IPS-NIHi11 (cell line): Measurements from ENCODE around the gene CNOT1.
"Not testable (repeated sequence)": the region's sequence is repeated elsewhere in the genome, so short reads cannot be mapped to it uniquely, and the experiment has no call there.

Source experiments
- DNase-seq: peaks from one replicate; pipeline ENCODE4 v3.0.0; 2012; ENCODE audit warnings: mixed read lengths, low spot score

CNOT1 gene

GRCh38 chr16:58582133-58582532 lies 47.5 kb downstream of the CNOT1 start:
- DNase-seq: no peak

- no peak for DNase-seq
Observed at GRCh38 chr16:58579587-58579986, 50.0 kb downstream of the CNOT1 start.

- no peak for DNase-seq
Observed at GRCh38 chr16:58578642-58579041, 51.0 kb downstream of the CNOT1 start.

DNA sequence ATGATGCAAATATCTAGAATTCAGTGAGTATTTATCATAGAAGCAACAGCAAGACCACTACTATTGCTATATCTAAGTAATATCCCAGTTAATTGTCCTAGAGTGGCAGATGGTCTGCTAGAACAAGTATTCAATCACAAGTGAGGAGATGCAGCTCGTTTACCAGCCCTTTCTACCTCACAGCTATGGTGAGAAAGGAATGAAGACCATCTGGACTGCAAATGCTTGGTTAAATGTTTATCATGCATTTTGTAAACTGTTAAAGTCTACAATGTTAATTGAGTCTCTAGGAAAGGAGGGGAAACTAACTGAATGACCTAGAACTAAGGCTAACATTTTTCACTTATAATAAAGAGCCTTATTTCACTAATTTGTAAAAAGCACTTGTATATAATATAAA lies 52.5 kb downstream of the CNOT1 start:
- no peak for DNase-seq

DNA sequence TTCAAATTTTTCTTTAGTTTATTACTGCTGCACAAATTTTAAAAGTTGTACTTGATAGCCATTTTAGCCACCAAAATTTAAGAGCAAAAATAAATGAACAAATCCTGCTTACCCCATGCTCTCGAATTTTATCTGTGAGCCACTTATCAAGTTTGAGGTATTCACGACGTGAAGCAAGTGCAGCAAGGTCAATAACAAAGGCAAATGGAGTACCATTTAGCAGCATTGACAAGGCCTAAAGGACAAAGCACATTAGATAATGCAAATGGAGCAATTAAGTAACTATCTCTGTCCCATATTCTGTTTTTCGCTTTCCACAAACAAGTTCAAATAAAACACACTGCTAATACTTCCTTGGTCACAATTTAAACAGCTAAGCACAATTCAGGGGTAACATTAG lies 54.7 kb downstream of the CNOT1 start:
- DNase-seq: no peak

DNA sequence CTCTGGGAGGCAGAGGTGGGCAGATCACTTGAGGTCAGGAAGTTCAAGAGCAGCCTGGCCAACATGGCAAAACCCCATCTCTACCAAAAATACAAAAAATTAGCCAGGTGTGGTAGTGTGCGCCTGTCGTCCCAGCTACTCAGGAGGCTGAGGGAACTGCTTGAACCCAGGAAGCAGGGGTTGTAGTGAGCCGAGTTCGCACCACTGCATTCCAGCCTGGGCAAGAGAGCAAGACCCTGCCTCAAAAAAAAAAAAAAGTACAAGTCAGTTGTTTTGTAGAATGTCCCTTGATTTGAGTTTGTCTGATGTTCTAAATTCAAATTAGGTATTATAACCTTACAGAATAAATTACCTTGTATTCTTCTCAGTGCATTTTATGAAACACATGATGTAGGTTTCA lies 63.9 kb downstream of the CNOT1 start:
- DNase-seq: not testable (repeated sequence)

DNA sequence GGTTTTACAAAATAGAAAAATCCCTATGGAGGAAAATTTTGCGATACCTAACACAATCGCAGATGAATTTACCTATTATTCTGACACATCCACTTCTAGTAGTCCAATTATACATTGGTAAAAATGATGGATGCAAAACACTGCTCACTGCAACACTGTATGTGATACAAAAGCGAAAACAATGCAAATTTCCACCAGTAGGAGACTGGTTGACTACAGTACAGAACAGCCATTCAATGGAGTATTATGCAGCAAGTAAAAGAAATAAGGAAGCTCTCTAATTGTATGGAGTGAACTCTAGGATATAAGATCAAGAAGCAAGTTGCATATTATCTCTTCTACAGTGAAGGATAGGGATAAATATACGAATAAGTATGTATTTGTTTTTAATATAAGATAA lies 65.9 kb downstream of the CNOT1 start:
- no peak for DNase-seq

GRCh38 chr16:58563235-58563634 lies 66.4 kb downstream of the CNOT1 start:
- no peak for DNase-seq

- DNase-seq: no peak
Observed at GRCh38 chr16:58556678-58557077, 72.9 kb downstream of the CNOT1 start.

DNA sequence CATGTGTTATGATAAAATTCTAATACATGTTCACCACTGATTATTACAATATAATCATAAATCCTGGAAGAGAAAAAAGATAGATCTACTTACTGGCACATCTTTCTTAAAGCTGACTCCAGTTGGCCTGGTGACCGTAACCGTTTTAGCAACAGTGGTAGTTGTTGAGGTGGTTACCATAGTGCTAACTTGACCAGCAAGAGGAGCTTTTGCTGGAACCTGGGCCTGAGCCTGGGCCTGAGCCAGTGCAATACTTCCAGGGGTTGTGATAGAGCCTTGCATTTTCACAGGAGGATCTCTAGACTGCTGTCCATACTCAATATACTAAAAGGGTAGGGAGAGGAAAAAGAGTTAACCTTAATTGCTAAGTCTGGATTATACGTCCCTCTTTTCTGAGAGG lies 78.1 kb downstream of the CNOT1 start:
- no peak for DNase-seq

DNA sequence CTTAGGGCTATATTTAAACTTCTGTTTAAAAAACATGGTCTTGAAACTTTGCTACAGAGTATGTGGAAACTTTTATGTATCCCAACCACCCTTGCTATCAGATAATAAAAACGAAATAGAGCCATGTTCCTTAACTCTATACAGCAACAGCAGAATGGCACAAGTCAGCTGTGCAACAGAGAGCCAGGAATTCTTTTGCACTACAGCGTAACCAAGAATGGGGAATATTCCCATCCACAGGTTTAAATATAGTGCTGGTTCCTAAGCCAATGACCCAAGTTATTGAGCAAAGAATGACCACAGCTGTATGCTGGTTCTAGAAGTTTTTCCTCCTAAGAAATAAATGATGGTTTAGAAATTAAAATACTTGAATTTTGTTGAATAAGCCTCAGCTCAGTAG lies 81.2 kb downstream of the CNOT1 start:
- no peak for DNase-seq

DNA sequence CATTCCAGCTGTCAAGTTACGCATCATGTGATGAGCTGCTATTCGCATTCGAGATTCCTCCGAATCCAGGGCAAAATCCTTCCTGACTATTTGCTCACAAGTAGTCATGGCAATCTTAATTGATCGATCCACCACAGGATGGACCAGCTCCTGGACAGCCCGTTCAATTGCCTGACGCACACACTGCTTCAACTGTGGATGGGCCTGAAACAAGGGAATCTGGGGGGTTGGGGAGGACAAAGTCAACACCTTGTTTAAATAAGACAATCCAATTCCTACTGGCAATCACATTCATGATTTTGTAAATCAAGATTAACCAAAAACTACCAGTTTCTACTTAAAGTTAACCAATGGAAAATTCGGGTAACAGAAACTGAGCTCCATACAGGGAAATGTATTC lies 85.9 kb downstream of the CNOT1 start:
- DNase-seq: no peak

GRCh38 chr16:58542291-58542690 lies 87.3 kb downstream of the CNOT1 start:
- DNase-seq: no peak

- no peak for DNase-seq
Observed at GRCh38 chr16:58541711-58542110, 87.9 kb downstream of the CNOT1 start.

DNA sequence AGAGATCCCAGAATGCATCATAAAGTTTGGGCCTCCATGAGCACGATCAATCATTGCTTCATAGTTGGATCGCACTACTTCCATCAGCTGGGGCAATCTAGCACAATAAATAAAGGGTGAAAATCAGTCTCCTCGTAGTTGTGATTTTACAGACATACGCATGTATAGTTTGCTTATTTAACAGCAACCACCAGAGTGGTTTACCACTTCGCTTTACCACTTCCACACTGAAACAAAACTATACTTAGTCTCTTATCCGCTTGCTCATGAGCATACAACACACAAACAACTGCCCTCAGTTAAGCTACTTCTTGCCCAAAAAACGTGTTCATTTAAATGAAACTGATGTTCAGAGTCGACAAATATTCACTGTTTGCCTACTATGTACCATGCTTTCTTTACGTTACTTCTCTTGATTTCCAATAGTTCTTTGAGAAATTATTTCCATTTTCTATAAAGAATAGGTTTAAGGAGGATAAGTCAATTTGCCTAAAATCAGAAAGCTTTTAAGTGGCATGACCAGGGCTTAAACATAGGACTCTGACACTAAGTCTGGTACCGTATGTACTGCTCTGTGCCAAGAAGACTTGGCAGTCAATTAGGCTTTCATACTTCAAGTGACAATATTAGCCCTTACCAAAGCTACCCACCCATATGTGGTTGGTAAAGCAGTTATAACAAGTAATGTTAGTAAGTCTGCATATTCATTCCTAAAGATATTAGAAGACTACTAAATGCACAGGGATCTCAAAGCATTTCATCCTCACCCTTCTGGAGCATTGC lies 92.3 kb downstream of the CNOT1 start:
- no peak for DNase-seq

DNA sequence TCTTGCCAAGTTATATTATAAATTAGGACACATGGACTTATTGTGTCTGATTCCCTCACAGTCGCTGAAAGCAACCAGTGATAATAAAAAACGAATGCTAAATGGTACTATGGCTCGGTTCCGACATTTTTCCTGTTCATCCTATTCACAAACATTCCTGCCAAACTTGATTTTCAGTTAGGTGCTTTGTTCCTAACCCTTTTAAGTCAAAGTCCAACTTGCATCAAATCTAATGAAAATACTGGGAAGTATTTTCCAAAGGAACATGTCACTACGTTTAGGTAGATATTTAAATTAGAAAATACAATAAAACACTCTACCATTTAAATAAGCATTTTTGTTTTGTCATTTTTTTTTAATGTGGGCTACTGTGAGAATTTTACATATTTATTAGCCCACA lies 93.3 kb downstream of the CNOT1 start:
- no peak for DNase-seq

GRCh38 chr16:58535100-58535499 lies 94.5 kb downstream of the CNOT1 start:
- no peak for DNase-seq

DNA sequence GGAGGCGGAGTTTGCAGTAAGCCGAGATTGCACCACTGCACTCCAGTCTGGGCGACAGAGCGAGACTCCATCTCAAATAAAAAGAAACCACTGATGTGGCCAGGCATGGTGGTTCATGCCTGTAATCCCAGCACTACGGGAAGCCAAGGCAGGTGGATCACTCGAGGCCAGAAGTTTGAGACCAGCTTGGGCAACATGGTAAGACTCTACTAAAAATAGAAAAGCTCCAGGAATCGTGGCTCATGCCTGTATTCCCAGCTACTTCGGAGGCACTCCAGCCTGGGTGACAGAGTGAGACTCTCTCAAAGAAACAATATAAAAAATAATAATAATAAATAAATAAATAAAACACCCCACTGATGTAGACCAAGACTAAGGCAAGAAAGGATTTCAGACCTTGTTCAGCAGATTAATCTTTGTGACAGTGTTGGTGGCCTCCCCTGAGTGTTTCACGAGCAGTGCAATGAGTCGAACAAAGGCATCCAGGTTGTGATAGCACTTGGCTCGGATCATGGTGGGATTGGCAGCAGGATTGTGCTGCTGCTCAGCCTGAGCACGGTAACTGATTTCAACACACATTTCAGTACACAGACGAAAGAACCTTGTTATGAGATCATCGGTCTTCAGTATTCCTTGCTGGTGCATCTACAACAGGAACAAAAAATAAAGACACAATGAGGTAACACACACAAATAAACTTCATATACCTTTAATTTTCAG lies 95.7 kb downstream of the CNOT1 start:
- no peak for DNase-seq

- DNase-seq: no peak
Observed at GRCh38 chr16:58532414-58532813, 97.2 kb downstream of the CNOT1 start.

DNA sequence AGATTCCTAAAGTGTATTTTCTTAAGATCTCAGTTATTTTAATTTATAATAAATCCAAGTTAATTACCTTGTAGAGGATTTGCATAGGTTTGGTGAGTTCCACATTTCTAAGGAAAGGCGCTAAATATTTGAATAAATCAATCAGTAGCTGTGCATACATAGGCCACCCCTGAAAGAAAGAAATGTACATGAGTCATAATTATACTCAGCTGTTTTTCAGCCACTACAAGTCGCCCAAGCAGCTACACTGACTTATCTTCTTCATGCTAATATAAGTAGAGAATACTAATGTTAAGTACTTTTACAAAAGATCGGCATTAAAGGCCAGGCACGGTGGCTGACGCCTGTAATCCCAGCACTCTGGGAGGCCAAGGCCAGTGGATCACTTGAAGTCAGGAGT lies 99.4 kb downstream of the CNOT1 start:
- DNase-seq: no peak

GRCh38 chr16:58519707-58520106 lies 109.9 kb downstream of the CNOT1 start:
- no peak for DNase-seq

GRCh38 chr16:58518980-58519368 lies 110.7 kb downstream of the CNOT1 start:
- DNase-seq: no peak

- no peak for DNase-seq
Observed at GRCh38 chr16:58518083-58518979, 111.3 kb downstream of the CNOT1 start.
